Measurements from ENCODE around the gene PPP2R5C. TPM values are rescaled to one million over a fixed set of nuclear protein-coding genes. Genes with fewer than 3 reads are reported as not detected.

Gene PPP2R5C
- total and polyA plus RNA-seq, 8 donors = 103 to 176 (median 112) TPM

DNA sequence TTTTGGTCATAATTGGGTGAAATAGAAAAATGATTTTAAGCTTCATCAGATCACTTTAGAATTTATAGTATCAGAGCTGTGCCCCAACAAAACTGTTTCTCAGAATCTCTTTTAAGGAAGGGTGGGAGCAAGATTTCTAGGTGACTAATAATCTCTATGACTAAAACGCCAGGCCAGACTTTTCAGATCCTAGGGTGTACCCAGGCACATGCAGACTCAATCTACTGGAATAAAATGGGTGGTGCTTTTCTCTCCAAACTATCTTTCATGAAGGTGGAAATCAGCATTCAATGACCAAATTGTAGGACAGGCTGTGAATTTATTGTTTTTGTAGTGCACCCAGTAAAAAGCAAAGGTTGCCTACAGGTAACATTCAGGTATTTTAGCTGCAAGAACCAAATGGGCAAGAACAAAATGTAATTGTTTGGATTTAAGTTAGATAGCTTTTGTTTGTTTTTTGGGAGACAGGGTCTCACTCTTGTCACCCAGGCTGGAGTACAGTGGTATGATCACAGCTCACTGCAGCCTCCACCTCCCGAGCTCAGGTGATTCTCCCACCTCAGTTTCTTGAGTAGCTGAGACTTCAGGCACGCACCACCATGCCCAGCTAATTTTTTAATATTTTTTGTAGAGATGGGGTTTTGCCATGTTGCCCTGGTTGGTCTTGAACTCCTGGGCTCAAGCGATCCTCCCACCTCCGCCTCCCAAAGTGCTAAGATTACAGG, 49.5 kb downstream of the PPP2R5C start:
- intact Hi-C loops (cut with DNase I) = no loop called here
- Histone ChIP-seq H3K36me3 (no peaks in the 10 kb centered on the region), H3K4me1 (peaks cover 22 to 48% of the 10 kb centered on the region in 2 donors), H3K27me3 (no peaks in the 10 kb centered on the region), H3K9me3 (no peaks in the 10 kb centered on the region), H3K4me3 (peak overlapping the region; percentile 51 to 56), H3K27ac (peak overlapping the region; percentile 96 to 99)
- TF ChIP-seq, protein P1, sequence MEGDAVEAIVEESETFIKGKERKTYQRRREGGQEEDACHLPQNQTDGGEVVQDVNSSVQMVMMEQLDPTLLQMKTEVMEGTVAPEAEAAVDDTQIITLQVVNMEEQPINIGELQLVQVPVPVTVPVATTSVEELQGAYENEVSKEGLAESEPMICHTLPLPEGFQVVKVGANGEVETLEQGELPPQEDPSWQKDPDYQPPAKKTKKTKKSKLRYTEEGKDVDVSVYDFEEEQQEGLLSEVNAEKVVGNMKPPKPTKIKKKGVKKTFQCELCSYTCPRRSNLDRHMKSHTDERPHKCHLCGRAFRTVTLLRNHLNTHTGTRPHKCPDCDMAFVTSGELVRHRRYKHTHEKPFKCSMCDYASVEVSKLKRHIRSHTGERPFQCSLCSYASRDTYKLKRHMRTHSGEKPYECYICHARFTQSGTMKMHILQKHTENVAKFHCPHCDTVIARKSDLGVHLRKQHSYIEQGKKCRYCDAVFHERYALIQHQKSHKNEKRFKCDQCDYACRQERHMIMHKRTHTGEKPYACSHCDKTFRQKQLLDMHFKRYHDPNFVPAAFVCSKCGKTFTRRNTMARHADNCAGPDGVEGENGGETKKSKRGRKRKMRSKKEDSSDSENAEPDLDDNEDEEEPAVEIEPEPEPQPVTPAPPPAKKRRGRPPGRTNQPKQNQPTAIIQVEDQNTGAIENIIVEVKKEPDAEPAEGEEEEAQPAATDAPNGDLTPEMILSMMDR (IDR thresholded peaks at IDR 0.05) = no peak
- peak; percentile 16 for ATAC-seq
- DNase-seq = no peak

DNA sequence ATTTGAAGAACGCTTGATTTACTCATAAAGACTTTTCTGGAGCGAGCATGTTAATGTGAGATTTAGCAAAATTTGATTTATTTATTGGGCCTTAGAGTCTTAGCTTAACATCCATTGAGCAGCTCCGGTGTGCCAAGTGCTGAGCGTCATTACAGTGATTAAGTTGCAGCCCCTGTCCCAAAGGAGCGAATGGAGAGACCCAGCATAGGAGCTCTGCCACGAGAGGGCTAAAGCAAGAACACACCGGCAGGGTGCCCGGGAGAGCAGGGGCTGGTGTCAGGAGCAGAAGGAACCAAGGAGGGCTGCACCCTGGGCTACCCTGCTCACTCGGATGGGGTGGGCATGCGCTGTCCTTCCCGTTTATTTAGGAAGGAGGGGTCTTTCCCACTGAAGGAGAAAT, 50.6 kb downstream of the PPP2R5C start:
- H3K4me1 ChIP-seq = peaks cover 22 to 48% of the 10 kb centered on the region in 2 donors
- no peaks in the 10 kb centered on the region for H3K36me3 ChIP-seq
- ATAC-seq (no peak), DNase-seq (no peak)
- TF ChIP-seq, protein P1 (IDR thresholded peaks at IDR 0.05) = no peak
- no peaks in the 10 kb centered on the region for H3K27me3 ChIP-seq
- H3K27ac ChIP-seq = peak overlapping the region in 1 of 2 donors; percentile 96
- intact Hi-C loops (cut with DNase I) = no loop called here
- H3K4me3 ChIP-seq = peak overlapping the region in 1 of 2 donors; percentile 56
- H3K9me3 ChIP-seq = no peaks in the 10 kb centered on the region

DNA sequence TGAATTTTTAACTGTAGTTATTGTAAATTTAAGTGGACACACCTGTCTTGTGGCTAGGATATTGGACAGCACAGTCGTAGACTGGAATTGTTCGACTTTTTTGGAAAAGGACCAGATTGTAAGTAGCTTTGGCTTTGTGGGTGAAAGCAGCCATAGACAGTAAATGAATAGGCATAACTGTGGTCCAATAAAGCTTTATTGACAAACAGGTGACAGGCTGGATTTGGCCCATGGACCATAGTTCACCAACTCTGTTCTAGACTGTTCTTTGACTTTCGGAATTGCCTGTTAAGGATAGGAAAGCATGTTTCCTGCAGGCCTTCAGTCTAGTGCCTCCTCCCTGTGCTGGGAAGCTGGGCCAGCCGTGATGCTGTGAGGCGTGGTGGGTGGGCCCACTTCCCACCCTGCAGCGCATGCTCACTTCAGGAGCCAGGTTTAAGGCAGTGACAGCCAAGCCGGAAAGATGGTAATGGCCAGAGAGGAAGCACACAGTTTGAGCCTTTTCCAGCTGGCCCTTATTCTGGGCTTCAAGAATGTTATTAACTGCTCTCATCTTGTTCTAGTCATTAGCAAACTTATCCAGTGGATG, 51.8 kb downstream of the PPP2R5C start:
- H3K4me1 ChIP-seq = peaks cover 19 to 48% of the 10 kb centered on the region in 2 donors
- ATAC-seq = peak; percentile 1
- TF ChIP-seq, protein P1 (IDR thresholded peaks at IDR 0.05) = no peak
- H3K27me3 ChIP-seq = no peaks in the 10 kb centered on the region
- no peak overlapping the region for H3K4me3 ChIP-seq
- intact Hi-C loops (cut with DNase I) = no loop called here
- no peaks in the 10 kb centered on the region for H3K9me3 ChIP-seq
- DNase-seq = peak in 1 of 4 donors; percentile 38
- H3K36me3 ChIP-seq = no peaks in the 10 kb centered on the region
- H3K27ac ChIP-seq = peak overlapping the region; percentile 67 to 96

DNA sequence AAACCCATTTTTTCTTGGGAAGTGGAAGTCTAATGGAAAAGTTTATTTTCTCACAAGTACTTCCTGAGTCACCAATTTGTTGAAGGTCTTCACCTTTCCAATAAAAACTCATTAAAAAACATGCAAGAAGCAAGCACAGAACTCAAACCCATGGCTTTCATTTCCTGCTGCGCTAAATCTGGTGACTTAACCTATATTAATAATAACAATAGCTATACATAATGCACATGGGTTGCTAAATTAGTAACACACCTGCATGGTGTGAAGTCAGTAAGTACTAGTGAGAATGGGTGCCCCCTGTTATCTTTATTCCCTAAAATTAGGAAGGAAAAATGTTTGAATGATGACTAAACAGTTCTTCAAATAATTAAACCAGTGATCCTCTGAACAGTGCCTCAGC, 52.3 kb downstream of the PPP2R5C start:
- H3K36me3 ChIP-seq = no peaks in the 10 kb centered on the region
- peaks cover 19 to 53% of the 10 kb centered on the region in 2 donors for H3K4me1 ChIP-seq
- DNase-seq = no peak
- H3K27me3 ChIP-seq = no peaks in the 10 kb centered on the region
- ATAC-seq = no peak
- peak overlapping the region; percentile 67 to 96 for H3K27ac ChIP-seq
- TF ChIP-seq, protein P1 (IDR thresholded peaks at IDR 0.05) = no peak
- H3K4me3 ChIP-seq = no peak overlapping the region
- intact Hi-C loops (cut with DNase I) = no loop called here
- H3K9me3 ChIP-seq = no peaks in the 10 kb centered on the region

DNA sequence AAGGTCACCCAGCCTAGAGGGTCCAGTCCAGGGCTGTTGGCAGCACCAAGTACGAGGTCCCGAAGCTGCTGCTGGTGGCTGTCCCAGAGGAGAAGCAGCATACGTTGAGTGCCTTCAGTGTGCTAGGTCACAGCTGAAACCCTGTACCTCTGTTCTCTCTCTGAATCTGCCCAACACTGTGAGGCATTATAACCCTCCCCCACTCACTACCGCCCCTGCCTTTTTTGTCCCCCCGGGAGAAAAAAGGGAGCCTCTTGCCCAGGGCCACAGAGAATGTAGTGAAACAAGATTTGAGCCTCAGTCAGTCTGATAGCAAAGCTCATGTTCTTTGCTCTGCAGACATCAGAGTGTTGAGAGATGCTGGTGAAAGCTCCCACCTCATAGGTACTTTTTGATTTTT, 53.4 kb downstream of the PPP2R5C start:
- peaks cover 16 to 52% of the 10 kb centered on the region in 2 donors for H3K4me1 ChIP-seq
- intact Hi-C loops (cut with DNase I) = no loop called here

More for the DNA sequence above, 53.4 kb downstream of the PPP2R5C start:
- no peak for DNase-seq
- TF ChIP-seq, protein P1 (IDR thresholded peaks at IDR 0.05) = no peak
- ATAC-seq = no peak
- Histone ChIP-seq H3K27ac (peak overlapping the region in 1 of 2 donors; percentile 96), H3K4me3 (no peak overlapping the region), H3K9me3 (no peaks in the 10 kb centered on the region), H3K36me3 (peaks cover 0 to 10% of the 10 kb centered on the region in 2 donors), H3K27me3 (no peaks in the 10 kb centered on the region)

All from left lung (tissue), 10 donors.